ENCODE results near the gene GPR55. TPM values are rescaled to one million over a fixed set of nuclear protein-coding genes. Genes with fewer than 3 reads are reported as not detected.

The GPR55 gene
- total and polyA plus RNA-seq, 12 donors = 0.07 to 0.24 (median 0.14) TPM; not detected in 7

DNA sequence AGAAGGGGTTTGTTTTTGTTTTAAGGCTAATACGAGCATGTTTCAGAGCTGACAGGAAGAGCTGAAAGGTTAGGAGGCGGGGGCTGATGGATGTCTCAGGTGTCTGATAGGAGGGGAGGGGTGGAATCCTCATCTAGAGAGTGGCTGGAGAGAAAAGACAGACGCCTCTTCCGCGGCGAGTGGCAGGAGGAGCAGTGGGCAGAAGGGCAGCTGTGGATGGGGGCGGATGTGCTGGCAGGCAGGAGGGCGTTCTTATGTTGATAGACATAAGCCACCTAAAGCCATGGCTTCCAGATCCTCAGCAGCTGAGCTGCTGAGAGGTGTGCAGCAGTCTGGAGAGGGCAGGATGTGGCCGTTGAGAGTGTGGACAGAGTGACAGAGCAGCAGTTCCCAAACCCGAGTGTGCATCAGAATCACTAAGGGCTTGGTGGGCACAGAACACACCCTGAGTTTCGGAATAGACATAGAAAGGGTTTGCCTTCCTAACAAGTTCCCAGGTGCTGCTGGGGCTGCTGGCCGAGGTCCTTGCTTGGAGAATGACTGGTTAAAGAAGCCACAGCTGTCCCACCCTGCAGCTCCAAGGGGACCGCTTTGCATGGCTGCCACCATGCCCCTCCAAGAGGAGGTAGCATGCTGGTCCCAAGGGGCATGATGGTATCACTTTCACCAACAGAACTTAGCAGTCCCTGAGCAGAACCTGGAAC is 63.3 kb downstream of the GPR55 start:
- intact Hi-C loops (cut with DNase I) = no loop called here
- Histone ChIP-seq H3K27me3 (peaks cover 12% of the 10 kb centered on the region), H3K36me3 (replicated peaks in 1 of 2) (no peaks in the 10 kb centered on the region), H3K4me3 (no peak overlapping the region), H3K4me1 (replicated peaks in 1 of 2) (peaks cover 0 to 11% of the 10 kb centered on the region in 2 donors), H3K9me3 (replicated peaks in 1 of 3) (no peaks in the 10 kb centered on the region), H3K27ac (no peak overlapping the region)
- WGBS, 4 donors = 51 to 57% (median 54%) methylated on average over 12 to 13 of the region's 13 CpGs
- no peak for DNase-seq
- no peak for TF ChIP-seq POLR2A (IDR thresholded peaks at IDR 0.05)
- TF ChIP-seq, protein P1, sequence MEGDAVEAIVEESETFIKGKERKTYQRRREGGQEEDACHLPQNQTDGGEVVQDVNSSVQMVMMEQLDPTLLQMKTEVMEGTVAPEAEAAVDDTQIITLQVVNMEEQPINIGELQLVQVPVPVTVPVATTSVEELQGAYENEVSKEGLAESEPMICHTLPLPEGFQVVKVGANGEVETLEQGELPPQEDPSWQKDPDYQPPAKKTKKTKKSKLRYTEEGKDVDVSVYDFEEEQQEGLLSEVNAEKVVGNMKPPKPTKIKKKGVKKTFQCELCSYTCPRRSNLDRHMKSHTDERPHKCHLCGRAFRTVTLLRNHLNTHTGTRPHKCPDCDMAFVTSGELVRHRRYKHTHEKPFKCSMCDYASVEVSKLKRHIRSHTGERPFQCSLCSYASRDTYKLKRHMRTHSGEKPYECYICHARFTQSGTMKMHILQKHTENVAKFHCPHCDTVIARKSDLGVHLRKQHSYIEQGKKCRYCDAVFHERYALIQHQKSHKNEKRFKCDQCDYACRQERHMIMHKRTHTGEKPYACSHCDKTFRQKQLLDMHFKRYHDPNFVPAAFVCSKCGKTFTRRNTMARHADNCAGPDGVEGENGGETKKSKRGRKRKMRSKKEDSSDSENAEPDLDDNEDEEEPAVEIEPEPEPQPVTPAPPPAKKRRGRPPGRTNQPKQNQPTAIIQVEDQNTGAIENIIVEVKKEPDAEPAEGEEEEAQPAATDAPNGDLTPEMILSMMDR (IDR thresholded peaks at IDR 0.05) = no peak

Other genes starting within 250 kb of the GPR55 start
- gene CAB39, start 212.4 kb downstream of the GPR55 start, total RNA-seq = 10 to 100 TPM; 47.1 to 96.1 (median 56.8) TPM
- 10 to 100 TPM; 10.5 to 65.8 (median 19.5) TPM for gene CAB39, start 212.4 kb downstream of the GPR55 start, polyA plus RNA-seq
- gene ITM2C, start 60.3 kb downstream of the GPR55 start, total RNA-seq = 100 to 1,000 TPM in 1 of 9 donors, 10 to 100 TPM in 8; 16.8 to 107 (median 33.0) TPM
- gene ITM2C, start 60.3 kb downstream of the GPR55 start, polyA plus RNA-seq = 100 to 1,000 TPM in 1 of 3 donors, 10 to 100 TPM in 2; 31.2 to 131 (median 48.9) TPM
- not detected for gene SPATA3, start 70.9 kb upstream of the GPR55 start, total RNA-seq
- not detected for gene SPATA3, start 70.9 kb upstream of the GPR55 start, polyA plus RNA-seq
- 1 to 10 TPM in 1 of 9 donors, under 1 TPM in 7, not detected in 1; 0.11 to 1.9 (median 0.57) TPM for gene C2orf72, start 112.3 kb upstream of the GPR55 start, total RNA-seq
- 1 to 10 TPM in 2 of 3 donors, under 1 TPM in 1; 0.54 to 1.4 (median 1.2) TPM for gene C2orf72, start 112.3 kb upstream of the GPR55 start, polyA plus RNA-seq
- gene PSMD1, start 131.6 kb upstream of the GPR55 start, total RNA-seq = 100 to 1,000 TPM in 3 of 9 donors, 10 to 100 TPM in 6; 50.4 to 226 (median 88.5) TPM
- gene PSMD1, start 131.6 kb upstream of the GPR55 start, polyA plus RNA-seq = 100 to 1,000 TPM in 1 of 3 donors, 10 to 100 TPM in 2; 38.9 to 203 (median 68.7) TPM
- 10 to 100 TPM in 8 of 9 donors, 1 to 10 TPM in 1; 1.2 to 90.0 (median 49.7) TPM for gene HTR2B, start 199.8 kb upstream of the GPR55 start, total RNA-seq
- gene HTR2B, start 199.8 kb upstream of the GPR55 start, polyA plus RNA-seq = 10 to 100 TPM in 2 of 3 donors, 1 to 10 TPM in 1; 3.1 to 17.9 (median 15.8) TPM